Stimulated activated naive CD8-positive, alpha-beta T cell treated with anti-CD3 and anti-CD28 coated beads, Interleukin-15, amount 100 ng/mL, for 72 hours (primary cell): Measurements from ENCODE around the gene VWA3A.
"Not testable (repeated sequence)": the region's sequence is repeated elsewhere in the genome, so short reads cannot be mapped to it uniquely, and the experiment has no call there.

ENCODE experiments used
- ATAC-seq: fragments of 150-1000 bp; cut with Tn5 transposase; 2 replicates; pipeline ENCODE4 v1.10.0; 2021; ENCODE audit warnings: mild to moderate bottlenecking, moderate library complexity
- DNase-seq, 2 donors: peaks; one replicate each; pipeline ENCODE4 v3.0.0; 2021 to 2022
- H3K27ac Mint-ChIP-seq, 2 donors: one replicate each; pipeline ENCODE4 v1.8.0; 2022; ENCODE audit warnings: mild to moderate bottlenecking in 2 of 2, mixed read lengths in 2 of 2, moderate library complexity in 2 of 2
- H3K27me3 Mint-ChIP-seq: one replicate; pipeline ENCODE4 v1.8.0; 2022; ENCODE audit warnings: mixed read lengths
- H3K4me1 Mint-ChIP-seq: one replicate; pipeline ENCODE4 v1.8.0; 2022; ENCODE audit warnings: mild to moderate bottlenecking, mixed read lengths
- H3K4me3 Mint-ChIP-seq, 2 donors: one replicate each; pipeline ENCODE4 v1.8.0; 2022; ENCODE audit warnings: mild to moderate bottlenecking in 2 of 2, mixed read lengths in 2 of 2, moderate library complexity in 1 of 2
- H3K9me3 Mint-ChIP-seq, 2 donors: one replicate each; pipeline ENCODE4 v1.8.0; 2022; ENCODE audit warnings: mixed read lengths in 2 of 2

VWA3A gene

DNA sequence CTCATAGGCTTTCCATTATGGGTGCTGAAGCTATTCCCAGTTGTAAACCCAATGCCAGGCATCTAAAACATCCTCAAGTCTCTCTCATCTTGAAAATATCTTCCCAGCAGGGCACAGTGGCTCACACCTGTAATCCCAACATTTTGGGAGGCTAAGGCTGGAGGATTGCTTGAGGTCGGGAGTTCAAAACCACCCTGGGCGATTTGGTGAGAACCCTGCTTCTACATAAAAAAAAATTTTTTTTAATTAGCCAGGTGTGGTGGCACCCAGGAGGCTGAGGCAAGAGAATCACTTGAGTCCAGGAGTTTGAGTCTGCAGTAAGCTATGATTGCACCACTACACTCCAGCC, 100.7 kb downstream of the VWA3A start:
- DNase-seq (no peak), ATAC-seq (no peak)
- H3K9me3 Mint-ChIP-seq = peaks cover 9 to 11% of the 10 kb centered on the region in 2 donors
- H3K27ac Mint-ChIP-seq = peak overlapping the region in 1 of 2 donors; percentile 13
- peaks cover 66% of the 10 kb centered on the region for H3K4me1 Mint-ChIP-seq
- H3K4me3 Mint-ChIP-seq = peak overlapping the region in 1 of 2 donors; percentile 89
- no peaks in the 10 kb centered on the region for H3K27me3 Mint-ChIP-seq

DNA sequence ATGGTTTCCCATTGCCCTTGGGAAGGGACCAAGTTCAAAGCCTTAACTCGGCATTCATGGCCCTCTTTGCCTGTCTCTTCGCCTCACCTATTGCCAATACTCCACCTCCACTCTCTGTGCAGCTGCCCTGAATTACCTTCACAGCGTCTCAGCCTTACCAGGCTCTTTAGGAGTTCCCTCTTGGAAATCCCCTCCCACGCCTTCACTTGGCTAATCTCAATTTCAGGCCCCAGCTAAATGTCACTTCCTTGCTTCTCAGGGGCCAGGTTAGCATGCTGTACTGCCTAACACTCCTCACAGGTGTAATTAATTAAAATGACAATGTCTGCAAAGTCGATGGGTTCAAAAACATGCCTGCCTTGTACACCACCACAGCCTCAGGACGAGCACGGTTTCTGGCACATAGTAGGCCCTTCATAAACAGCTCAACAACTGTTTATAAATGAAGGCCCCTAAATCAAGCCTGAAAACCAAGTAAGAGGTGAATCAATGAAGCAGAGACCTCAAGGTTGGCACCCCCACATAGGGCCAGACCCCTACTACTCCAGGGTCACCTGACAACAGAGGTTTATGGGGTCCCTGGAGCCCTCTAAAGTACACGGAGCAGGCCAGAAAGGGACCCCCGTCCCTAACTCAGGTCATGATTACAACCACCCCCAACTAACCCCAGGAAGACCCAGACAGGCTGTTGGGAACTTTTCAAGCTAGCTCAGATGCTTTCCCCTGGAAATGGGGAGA, 102.5 kb downstream of the VWA3A start:
- DNase-seq (peak; percentile 30 to 44), ATAC-seq (no peak)
- peak overlapping the region; percentile 34 to 87 for H3K4me3 Mint-ChIP-seq
- H3K9me3 Mint-ChIP-seq = peaks cover 9 to 11% of the 10 kb centered on the region in 2 donors
- peak overlapping the region; percentile 96 to 100 for H3K27ac Mint-ChIP-seq
- H3K27me3 Mint-ChIP-seq = no peaks in the 10 kb centered on the region
- peaks cover 61% of the 10 kb centered on the region for H3K4me1 Mint-ChIP-seq

DNA sequence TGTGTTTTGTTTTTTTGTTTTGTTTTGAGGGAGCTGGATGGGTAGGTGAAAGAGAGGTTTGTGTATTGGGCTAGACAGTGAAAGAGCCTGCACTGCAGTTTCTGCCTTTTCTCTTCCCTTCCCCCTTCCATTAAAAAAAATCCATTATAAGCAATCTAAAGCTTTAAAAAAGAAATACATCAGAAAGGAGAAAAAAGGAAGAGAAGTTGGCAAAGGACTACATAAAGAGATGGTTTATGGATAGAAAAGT, 103.0 kb downstream of the VWA3A start:
- H3K4me1 Mint-ChIP-seq = peaks cover 60% of the 10 kb centered on the region
- no peak for ATAC-seq
- peak overlapping the region; percentile 34 to 87 for H3K4me3 Mint-ChIP-seq
- no peaks in the 10 kb centered on the region for H3K27me3 Mint-ChIP-seq
- H3K27ac Mint-ChIP-seq = peak overlapping the region; percentile 96 to 100
- peaks cover 9 to 11% of the 10 kb centered on the region in 2 donors for H3K9me3 Mint-ChIP-seq
- DNase-seq = no peak

DNA sequence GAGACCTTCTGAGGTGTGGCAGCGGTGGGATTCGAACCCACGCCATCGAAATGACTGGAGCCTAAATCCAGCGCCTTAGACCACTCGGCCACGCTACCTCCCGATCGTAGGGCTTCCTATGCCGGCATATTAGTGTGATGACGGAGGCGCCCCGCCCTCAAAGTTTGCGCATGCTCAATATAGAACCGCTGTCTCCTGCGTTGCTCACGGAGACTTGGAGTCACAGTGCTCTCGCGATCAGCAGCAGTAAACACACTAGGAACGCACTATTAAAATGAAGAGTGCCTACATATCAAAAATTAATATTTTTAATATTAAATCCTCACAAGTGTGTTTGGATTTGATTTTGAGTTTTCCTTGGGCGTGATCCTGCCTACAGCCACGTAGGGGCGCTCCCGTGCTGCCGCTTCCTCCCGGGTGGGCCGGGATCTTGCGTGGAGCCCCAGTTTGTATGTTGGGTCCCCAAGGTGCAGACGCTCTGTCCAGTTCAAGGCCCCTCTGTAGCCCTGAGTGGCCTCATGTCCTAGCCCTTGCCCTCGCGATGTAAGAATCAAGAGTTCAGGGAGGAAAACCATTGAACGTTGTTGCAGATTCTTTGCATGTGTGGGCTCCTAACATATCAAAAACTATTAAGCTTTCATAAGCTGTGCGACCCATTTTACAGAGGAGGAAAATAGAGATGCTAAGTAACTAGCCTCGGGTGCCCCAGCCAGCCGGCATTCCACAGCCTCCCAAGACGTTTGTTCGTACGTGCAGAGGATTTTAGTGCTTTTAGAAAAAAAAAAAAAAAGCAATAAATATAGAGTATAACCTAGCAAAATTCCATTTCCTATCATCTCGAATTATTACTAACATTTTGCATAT, 103.6 kb downstream of the VWA3A start:
- Mint-ChIP-seq H3K9me3 (peaks cover 9 to 11% of the 10 kb centered on the region in 2 donors), H3K4me3 (peak overlapping the region; percentile 34 to 87), H3K4me1 (peaks cover 60% of the 10 kb centered on the region), H3K27me3 (no peaks in the 10 kb centered on the region), H3K27ac (peak overlapping the region; percentile 96 to 100)
- DNase-seq (peak; percentile 92 to 97), ATAC-seq (peak; percentile 22)

DNA sequence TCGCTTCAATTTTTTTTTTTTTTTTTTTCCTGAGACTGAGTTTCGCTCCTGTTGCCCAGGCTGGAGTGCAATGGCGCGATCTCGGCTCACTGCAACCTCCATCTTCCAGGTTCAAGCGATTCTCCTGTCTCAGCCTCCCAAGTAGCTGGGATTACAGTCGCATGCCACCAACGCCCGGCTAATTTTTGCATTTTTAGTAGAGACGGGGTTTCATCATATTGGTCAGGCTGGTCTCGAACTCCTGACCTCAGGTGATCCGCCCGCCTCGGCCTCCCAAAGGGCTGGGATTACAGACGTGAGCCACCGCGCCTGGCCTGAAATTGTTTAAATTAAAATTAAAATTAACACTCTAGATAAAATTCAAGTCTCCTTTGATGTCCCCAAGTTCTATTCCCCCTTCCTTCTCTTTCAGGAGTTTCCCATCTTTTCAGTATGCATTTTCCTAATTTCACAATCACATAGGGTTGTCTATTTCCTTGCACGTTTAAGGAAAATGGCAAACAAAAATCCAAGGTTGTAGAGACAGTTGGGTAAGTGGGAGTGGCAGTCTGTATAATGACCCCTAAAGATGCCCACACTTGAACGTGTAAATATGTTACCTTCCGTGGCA, 104.3 kb downstream of the VWA3A start:
- Mint-ChIP-seq H3K9me3 (peaks cover 9 to 11% of the 10 kb centered on the region in 2 donors), H3K4me1 (peaks cover 60% of the 10 kb centered on the region), H3K4me3 (peak overlapping the region; percentile 34 to 75)
- H3K27me3 Mint-ChIP-seq, H3K27ac Mint-ChIP-seq, ATAC-seq: not testable (repeated sequence)
- peak in 1 of 2 donors; percentile 32 for DNase-seq

DNA sequence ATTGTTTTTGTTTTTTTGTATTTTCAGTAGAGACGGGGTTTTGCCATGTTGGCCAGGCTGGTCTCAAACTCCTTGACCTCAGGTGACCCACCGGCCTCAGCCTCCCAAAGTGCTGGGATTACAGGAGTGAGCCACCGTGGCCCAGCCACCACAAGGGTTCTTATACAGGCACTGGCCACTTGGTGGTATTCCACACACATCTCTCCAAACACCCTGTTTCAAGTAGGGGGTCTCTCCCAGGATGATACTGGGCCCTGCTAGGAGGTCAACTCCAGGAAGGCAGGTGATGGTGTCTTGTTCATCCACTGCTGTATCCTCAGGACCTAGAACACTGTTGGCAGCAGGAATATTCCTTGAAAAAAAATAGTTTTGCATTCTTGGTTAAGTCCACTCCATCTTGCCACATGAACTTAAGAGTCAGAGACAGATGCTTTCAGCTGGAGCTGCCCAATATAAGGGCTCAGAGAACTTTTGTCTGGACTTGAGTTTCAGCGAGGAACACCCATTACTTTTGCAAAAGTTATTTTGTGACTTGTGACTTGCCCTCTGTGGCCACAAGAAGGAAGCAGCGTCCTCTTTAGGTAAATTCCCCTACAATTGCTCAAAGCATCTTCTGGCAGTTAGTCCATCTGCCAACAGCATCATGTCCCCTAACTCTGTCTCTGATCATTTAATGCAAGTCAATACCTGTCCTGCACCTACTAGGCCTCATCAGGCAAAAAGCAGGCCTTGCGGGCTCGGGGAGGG, 106.4 kb downstream of the VWA3A start:
- Mint-ChIP-seq H3K27ac (no peak overlapping the region), H3K27me3 (no peaks in the 10 kb centered on the region), H3K4me1 (peaks cover 51% of the 10 kb centered on the region), H3K9me3 (peaks cover 5% of the 10 kb centered on the region in 2 donors), H3K4me3 (no peak overlapping the region)
- DNase-seq = no peak
- no peak for ATAC-seq

DNA sequence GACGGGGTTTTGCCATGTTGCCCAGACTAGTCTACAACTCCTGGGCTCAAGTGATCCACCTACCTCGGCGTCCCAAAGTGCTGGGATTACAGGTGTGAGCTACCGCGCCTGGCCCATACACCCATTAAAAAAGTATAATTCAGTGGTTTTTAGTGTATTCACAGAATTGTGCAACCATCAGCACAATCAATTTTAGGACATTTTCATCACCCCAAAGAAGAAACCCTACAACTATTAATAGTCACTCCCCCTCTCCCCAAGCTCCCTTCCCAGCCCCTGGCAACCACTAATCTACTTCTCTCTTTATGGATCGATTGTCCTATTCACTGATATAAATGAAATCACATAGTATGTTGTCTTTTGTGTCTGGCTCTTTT, 109.9 kb downstream of the VWA3A start:
- Mint-ChIP-seq H3K4me1 (peaks cover 31% of the 10 kb centered on the region), H3K27ac (no peak overlapping the region)
- no peak for DNase-seq

DNA sequence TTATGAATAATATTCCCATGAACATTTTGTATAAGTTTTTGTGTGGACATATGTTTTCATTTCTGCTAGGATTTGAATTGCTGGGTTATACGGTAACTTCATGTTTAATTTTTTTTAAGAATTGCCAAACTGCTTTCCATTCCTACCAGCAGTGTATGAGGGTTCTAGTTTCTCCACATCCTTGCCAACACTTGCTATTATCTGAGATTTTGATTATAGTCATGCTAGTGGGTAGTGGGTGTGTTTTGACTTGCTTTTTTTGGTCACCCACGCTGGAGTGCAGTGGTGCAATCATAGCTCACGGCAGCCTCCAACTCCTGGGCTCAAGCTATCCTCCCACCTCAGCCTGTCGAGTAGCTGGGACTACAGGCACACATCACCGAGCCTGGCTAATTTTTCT, 110.8 kb downstream of the VWA3A start:
- H3K4me3 Mint-ChIP-seq = no peak overlapping the region
- H3K9me3 Mint-ChIP-seq = peaks cover 0 to 6% of the 10 kb centered on the region in 2 donors
- H3K27me3 Mint-ChIP-seq = no peaks in the 10 kb centered on the region
- H3K4me1 Mint-ChIP-seq = peaks cover 35% of the 10 kb centered on the region
- no peak overlapping the region for H3K27ac Mint-ChIP-seq
- DNase-seq (no peak), ATAC-seq (no peak)

More for the DNA sequence above, 109.9 kb downstream of the VWA3A start:
- no peak overlapping the region for H3K4me3 Mint-ChIP-seq
- ATAC-seq = no peak
- no peaks in the 10 kb centered on the region for H3K27me3 Mint-ChIP-seq
- H3K9me3 Mint-ChIP-seq = peaks cover 0 to 6% of the 10 kb centered on the region in 2 donors

DNA sequence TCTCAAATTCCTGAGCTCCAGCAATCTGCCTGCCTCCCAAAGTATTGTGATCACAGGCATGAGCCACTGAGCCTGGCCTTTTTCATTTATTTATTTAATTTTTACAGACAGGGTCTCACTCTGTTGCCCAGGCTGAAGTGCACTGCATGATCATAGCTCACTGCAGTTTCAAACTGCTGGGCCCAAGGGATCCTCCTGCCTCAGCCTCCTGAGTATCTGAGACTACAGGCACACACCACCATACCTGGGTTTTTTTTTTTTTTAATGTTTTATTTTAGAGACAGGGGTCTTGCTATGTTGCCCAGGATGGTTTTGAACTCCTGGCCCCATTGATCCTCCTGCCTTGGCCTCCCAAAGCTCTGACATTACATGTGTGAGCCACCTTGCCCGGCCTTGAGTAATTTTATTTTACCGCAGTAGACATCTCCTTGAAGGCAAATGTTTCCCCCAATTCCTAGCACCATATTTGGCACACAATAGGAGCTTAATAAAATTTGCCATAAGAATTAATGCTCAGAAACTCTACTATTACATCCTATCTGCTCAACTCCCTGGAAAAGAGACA, 111.8 kb downstream of the VWA3A start:
- no peak for ATAC-seq
- Mint-ChIP-seq H3K9me3 (peaks cover 0 to 6% of the 10 kb centered on the region in 2 donors), H3K4me1 (peaks cover 35% of the 10 kb centered on the region), H3K4me3 (no peak overlapping the region), H3K27me3 (no peaks in the 10 kb centered on the region), H3K27ac (no peak overlapping the region)
- no peak for DNase-seq

DNA sequence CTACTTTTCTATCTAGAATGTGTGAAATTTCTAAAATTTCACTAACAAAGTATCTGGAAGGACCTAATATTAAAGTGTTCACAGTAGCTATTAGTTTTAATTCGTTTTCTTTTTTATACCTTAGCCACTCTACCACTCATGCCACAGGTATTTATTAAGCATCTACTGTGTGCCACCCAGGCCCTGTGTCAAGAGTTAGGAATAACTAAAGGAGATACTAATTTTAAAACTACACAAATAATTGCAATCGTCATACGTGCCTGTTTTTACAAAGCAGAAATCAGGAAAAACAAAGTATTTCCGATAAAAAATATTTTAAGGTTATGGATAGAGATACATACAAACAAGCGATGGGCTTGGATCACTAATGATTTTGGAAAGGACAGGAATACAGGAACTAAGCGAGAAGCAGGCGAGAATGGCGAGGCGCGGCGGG, 113.3 kb downstream of the VWA3A start:
- no peaks in the 10 kb centered on the region for H3K27me3 Mint-ChIP-seq
- peak overlapping the region in 1 of 2 donors; percentile 34 for H3K27ac Mint-ChIP-seq
- ATAC-seq = no peak
- peak overlapping the region; percentile 92 for H3K4me3 Mint-ChIP-seq
- H3K9me3 Mint-ChIP-seq = peaks cover 0 to 6% of the 10 kb centered on the region in 2 donors
- DNase-seq = no peak
- peaks cover 47% of the 10 kb centered on the region for H3K4me1 Mint-ChIP-seq

DNA sequence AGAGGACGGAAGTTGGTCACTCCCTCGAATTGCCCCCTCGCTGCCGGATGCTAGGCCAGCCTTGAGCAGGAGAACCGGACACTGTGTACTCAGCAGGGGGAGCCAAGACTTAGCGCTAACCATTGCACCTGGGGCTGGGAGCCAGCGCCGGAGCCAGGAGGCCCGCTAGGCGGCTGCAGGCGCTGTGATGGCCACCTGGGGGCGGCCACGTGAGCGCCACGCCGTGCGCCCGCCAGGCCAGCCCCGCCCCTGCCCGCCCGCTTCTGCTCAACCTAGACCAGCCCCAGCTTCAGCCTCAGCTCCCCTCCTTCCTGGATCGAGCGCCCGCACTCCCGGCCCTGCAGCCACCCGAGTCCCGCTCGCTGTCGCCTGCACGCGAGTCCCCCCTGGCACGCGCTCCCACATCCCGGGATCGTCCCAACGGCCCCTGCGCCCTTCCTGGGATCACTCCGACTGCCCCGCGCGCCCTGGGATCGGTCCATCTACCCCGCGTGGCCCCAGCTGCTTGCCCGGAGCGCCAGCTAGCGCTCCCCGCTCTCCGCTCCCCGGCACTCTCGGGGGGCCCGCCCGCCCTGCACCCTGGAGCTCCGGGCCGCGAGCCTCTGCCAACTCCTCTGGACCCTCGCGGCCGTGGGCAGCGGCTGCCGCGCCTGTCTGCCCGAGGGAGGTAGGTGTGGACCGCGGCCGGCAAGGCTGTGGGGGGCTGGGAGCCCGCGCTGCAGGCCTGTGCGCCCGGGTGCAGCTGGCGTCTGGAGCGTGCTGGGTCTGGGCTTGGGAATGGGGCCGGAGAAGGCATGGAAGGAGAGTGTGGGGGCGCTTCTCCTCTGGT, 113.9 kb downstream of the VWA3A start, which contains the start of gene EEF2K:
Gene EEF2K, plus strand, starts transcription at position 266 of the 829 bp plus-strand sequence. CDS start 19,452 bp downstream, outside the sequence.
- H3K4me3 Mint-ChIP-seq = peak within 1 kb of the TSS; percentile 92
- ATAC-seq = peak; percentile 84

More for the DNA sequence above, 113.9 kb downstream of the VWA3A start, which contains the start of gene EEF2K:
- H3K27me3 Mint-ChIP-seq = no peaks in the 10 kb centered on the region
- DNase-seq = peak; percentile 78 to 87
- peaks cover 53% of the 10 kb centered on the region for H3K4me1 Mint-ChIP-seq
- peaks cover 0 to 6% of the 10 kb centered on the region in 2 donors for H3K9me3 Mint-ChIP-seq
- peak within 1 kb of the TSS; percentile 79 to 87 for H3K27ac Mint-ChIP-seq
